Measurements from ENCODE around the gene SNX33. TPM values are rescaled to one million over a fixed set of nuclear protein-coding genes. Genes with fewer than 3 reads are reported as not detected.

The SNX33 gene
- total and polyA plus RNA-seq, 3 donors from 2014 or later = 8.3 to 11.5 (median 10.5) TPM

DNA sequence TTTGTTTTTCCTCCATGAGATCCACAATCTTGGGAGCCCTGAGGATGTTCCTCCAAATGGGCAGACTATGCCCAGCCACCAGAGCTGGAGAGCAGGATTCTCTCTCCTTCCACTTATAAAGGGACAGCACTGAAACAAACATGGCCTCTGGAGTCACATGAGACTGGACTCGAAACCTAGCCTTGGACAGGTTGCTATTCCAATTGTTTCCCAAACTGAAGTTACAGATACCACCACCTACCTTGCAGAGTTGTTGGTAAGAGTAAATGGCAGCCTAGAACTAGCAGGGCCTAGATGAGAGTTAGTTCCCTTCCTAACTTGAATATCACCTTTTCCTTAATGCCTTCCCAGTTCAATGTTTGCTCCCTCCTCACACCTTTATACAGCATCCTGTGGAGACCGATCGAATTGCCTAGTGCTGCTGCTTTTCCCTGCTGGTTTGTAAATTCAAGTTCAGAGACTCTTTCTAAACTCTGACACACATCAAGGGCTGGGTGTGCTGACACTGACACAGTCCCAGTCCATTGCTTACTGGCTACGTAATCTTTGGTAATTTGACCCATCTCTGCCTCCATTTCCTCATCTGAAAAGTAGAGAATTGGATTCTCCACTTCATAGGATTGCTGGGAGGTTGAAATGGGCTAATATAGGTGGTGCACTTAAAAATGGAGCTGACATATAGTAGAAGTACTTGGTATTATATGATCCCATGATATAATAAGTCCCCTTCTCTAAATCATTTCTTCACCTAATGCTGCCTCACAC is 10.3 kb upstream of the SNX33 start:
- 63 to 94% methylated on average over 4 of the region's 4 CpGs for WGBS, 2 donors
- no peak overlapping the region for H3K4me3 ChIP-seq

DNA sequence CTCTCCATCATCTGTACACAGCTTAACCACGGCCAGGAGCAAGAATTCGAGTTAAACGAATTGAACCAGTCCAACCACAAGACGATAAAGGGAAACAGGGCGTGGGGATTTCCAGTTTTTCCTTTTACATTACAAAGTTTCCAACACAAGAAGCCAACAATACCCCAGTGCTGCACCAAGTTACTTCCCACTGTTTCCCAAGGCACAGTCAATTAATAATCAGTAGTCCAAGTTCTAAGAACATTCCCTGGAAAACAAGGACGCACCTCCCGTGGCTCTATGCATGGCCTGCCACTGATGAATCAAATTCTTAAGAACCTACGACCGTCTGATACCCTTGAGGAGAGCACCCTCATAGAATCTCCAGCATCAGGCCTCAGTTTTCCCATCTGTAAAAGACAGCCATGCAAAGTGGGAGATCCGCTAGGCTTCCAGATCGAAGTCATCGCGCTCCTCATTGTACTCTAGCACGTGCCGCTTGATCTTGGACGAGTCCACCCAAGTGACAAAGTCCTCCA is 8.5 kb upstream of the SNX33 start:
- Histone ChIP-seq H3K27me3 (no peaks in the 10 kb centered on the region), H3K27ac (peak overlapping the region; percentile 81 to 93), H3K4me1 (peaks cover 13% of the 10 kb centered on the region), H3K36me3 (ENCODE audit: low read depth, missing control alignments) (no peaks in the 10 kb centered on the region), H3K4me3 (peak overlapping the region; percentile 84 to 94), H3K9me3 (no peaks in the 10 kb centered on the region)
- intact Hi-C loops (cut with DNase I; ENCODE audit: low total_unique reads) = no loop called here
- 2% methylated on average over 14 to 16 of the region's 16 CpGs for WGBS, 2 donors
- DNase-seq = peak; percentile 18
- TF ChIP-seq, protein P1, sequence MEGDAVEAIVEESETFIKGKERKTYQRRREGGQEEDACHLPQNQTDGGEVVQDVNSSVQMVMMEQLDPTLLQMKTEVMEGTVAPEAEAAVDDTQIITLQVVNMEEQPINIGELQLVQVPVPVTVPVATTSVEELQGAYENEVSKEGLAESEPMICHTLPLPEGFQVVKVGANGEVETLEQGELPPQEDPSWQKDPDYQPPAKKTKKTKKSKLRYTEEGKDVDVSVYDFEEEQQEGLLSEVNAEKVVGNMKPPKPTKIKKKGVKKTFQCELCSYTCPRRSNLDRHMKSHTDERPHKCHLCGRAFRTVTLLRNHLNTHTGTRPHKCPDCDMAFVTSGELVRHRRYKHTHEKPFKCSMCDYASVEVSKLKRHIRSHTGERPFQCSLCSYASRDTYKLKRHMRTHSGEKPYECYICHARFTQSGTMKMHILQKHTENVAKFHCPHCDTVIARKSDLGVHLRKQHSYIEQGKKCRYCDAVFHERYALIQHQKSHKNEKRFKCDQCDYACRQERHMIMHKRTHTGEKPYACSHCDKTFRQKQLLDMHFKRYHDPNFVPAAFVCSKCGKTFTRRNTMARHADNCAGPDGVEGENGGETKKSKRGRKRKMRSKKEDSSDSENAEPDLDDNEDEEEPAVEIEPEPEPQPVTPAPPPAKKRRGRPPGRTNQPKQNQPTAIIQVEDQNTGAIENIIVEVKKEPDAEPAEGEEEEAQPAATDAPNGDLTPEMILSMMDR (IDR thresholded peaks at IDR 0.05) = no peak
- TF ChIP-seq POLR2A (IDR thresholded peaks at IDR 0.05) = no peak

More for the DNA sequence above, 10.3 kb upstream of the SNX33 start:
- no peak for DNase-seq
- TF ChIP-seq, protein P1 (IDR thresholded peaks at IDR 0.05) = no peak
- Histone ChIP-seq H3K4me1 (peaks cover 13% of the 10 kb centered on the region), H3K9me3 (no peaks in the 10 kb centered on the region), H3K36me3 (ENCODE audit: low read depth, missing control alignments) (no peaks in the 10 kb centered on the region), H3K27ac (peak overlapping the region; percentile 52 to 93), H3K27me3 (no peaks in the 10 kb centered on the region)
- intact Hi-C loops (cut with DNase I; ENCODE audit: low total_unique reads) = no loop called here

DNA sequence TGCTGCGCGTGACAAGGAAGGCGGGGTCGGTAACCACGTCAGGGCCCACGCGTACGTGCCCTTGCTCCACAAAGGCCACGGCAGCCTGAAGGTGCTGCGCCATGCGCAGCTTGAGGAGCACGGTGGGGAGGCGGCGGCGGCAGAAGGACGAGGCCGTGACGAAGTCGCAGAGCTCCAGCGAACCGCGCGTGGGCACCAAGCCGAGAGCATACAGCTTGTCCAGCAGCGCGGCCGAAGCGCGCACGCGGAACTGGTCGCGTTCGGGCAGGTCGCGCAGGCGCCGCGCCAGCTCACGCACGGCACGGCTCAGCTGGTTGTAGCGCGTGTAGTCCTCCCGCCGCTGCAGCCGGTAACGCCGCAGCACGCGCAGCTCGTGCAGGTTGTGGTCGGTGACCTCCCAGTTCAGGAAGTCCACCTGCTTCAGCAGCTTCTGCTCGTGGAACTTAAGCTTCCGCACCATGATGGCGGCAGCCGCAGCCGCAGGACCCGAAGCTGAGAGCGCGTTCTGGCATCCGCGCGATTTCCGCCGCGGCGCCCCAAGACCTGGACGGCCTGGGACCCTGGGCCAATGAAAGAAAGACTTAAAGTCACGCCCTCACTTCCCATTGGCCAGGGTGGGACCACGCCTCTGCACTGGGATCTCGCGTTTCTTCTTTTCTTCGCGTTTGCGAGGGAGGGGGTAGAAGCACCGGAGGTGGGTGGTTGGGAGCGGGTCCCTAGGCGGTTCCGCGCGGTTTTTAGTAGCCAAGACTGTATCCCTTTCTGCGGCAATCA is 7.8 kb upstream of the SNX33 start, which contains the start of gene IMP3:
TSS of gene IMP3 (minus strand) at position 516 of the 774 bp plus-strand sequence. CDS start at position 460, 56 bp downstream.
- Histone ChIP-seq H3K4me3 (peak within 1 kb of the TSS; percentile 84 to 94), H3K27me3 (no peaks in the 10 kb centered on the region), H3K27ac (peak within 1 kb of the TSS; percentile 81 to 93), H3K36me3 (ENCODE audit: low read depth, missing control alignments) (no peaks in the 10 kb centered on the region), H3K4me1 (peaks cover 13% of the 10 kb centered on the region), H3K9me3 (no peaks in the 10 kb centered on the region)
- 0% methylated on average over 12 to 63 of the region's 83 CpGs for WGBS, 2 donors
- intact Hi-C loops (cut with DNase I; ENCODE audit: low total_unique reads) = loop anchor here (10.0 kb wide), 1 partner anchor 185 kb away; the partner anchor contains the start of gene SIN3A
- TF ChIP-seq, protein P1 (IDR thresholded peaks at IDR 0.05) = no peak
- TF ChIP-seq POLR2A (IDR thresholded peaks at IDR 0.05) = peak; percentile 93
- peak; percentile 98 for DNase-seq

DNA sequence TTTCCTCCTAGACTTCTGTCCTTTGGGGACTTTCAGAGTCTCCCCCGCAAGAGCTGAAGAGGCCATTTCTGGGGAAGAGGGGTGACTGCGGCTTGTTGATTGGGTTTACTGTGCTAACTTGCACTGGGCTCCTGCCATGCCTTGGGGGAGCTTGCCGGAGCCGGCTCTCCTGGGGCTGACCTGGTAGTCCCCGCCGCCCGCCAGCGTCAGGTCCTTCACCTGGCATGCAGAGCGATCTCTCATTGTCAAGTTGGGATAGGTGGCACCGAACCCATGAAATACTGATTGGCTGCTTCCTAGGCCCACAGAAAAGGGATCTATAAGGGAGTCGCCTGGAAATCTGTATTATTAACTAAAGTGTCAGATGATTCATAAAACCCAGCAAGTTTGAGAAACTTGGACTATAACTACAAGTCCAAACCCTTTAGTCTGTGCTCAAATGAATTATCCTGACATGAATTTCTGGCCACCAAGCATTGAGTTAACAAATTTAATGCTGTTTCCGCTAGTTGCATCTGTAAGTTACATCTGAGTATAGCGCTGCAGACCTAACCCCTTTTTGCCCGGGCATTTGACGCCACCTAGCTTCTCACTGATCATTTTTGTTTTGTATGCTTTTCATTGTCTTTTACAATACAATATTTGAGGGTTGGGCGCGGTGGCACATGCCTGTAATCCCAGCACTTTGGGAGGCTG is 7.1 kb upstream of the SNX33 start:
- peak; percentile 46 for DNase-seq
- intact Hi-C loops (cut with DNase I; ENCODE audit: low total_unique reads) = loop anchor here (10.0 kb wide), 1 partner anchor 186 kb away; the partner anchor contains the start of gene SIN3A
- TF ChIP-seq, protein P1 (IDR thresholded peaks at IDR 0.05) = peak in 2 of 3 experiments; percentile 15 to 32
- no peak for TF ChIP-seq POLR2A (IDR thresholded peaks at IDR 0.05)
- H3K27ac ChIP-seq = peak overlapping the region; percentile 81 to 93
- peaks cover 13% of the 10 kb centered on the region for H3K4me1 ChIP-seq
- peak overlapping the region; percentile 84 to 94 for H3K4me3 ChIP-seq
- no peaks in the 10 kb centered on the region for H3K9me3 ChIP-seq
- WGBS, 2 donors = 4 to 6% methylated on average over 17 of the region's 17 CpGs
- H3K36me3 ChIP-seq (ENCODE audit: low read depth, missing control alignments) = no peaks in the 10 kb centered on the region
- H3K27me3 ChIP-seq = no peaks in the 10 kb centered on the region
